Left ventricle myocardium inferior (tissue), 1 donor: ENCODE data around the gene VPS25. TPM values are rescaled to one million over a fixed set of nuclear protein-coding genes. Genes with fewer than 3 reads are reported as not detected.

ENCODE experiments used
- DNase-seq: peaks from one replicate; pipeline ENCODE4 v3.0.0-alpha.2; 2020
- H3K27ac ChIP-seq: fragments of 200-600 bp; replicated peaks from 2 replicates; pipeline ENCODE4 v1.8.0; 2021
- H3K27me3 ChIP-seq: fragments of 200-600 bp; 2 replicates; pipeline ENCODE4 v1.8.0; 2021; ENCODE audit warnings: low read depth
- H3K36me3 ChIP-seq: fragments of 200-600 bp; 2 replicates; pipeline ENCODE4 v1.8.0; 2021
- H3K4me1 ChIP-seq: fragments of 200-600 bp; 2 replicates; pipeline ENCODE4 v1.8.0; 2021
- H3K4me3 ChIP-seq: fragments of 200-600 bp; 2 replicates; pipeline ENCODE4 v1.8.0; 2021; ENCODE audit warnings: mild to moderate bottlenecking, moderate library complexity
- H3K9me3 ChIP-seq: fragments of 200-600 bp; replicated peaks from 2 replicates; pipeline ENCODE4 v1.8.0; 2021
- intact Hi-C: fragments of 100-400 bp; cut with micrococcal nuclease; formaldehyde crosslinking; loops from one replicate; pipeline ENCODE4 v1.11.0; 2022
- total RNA-seq: library from RNA; stranded (reverse); fragmentation: NEBNext Ultra II Directional; extraction: Animal tissue kit (Norgen Biotek cat#: 25700); gene quantifications from one replicate; pipeline ENCODE4 v1.2.1, GENCODE V29; 2021
- TF ChIP-seq, protein P1 (sequence below): fragments of 200-600 bp; IDR thresholded peaks from 2 replicates; pipeline ENCODE4 v1.8.0; 2021; ENCODE audit warnings: antibody characterized with exemption, mild to moderate bottlenecking, borderline replicate concordance
- donor health status: DM: no; HTN: yes; CAD: no; lungs with severe emphysema.

VPS25 gene
- total RNA-seq, 1 donor from 2014 or later = 37.5 TPM

DNA sequence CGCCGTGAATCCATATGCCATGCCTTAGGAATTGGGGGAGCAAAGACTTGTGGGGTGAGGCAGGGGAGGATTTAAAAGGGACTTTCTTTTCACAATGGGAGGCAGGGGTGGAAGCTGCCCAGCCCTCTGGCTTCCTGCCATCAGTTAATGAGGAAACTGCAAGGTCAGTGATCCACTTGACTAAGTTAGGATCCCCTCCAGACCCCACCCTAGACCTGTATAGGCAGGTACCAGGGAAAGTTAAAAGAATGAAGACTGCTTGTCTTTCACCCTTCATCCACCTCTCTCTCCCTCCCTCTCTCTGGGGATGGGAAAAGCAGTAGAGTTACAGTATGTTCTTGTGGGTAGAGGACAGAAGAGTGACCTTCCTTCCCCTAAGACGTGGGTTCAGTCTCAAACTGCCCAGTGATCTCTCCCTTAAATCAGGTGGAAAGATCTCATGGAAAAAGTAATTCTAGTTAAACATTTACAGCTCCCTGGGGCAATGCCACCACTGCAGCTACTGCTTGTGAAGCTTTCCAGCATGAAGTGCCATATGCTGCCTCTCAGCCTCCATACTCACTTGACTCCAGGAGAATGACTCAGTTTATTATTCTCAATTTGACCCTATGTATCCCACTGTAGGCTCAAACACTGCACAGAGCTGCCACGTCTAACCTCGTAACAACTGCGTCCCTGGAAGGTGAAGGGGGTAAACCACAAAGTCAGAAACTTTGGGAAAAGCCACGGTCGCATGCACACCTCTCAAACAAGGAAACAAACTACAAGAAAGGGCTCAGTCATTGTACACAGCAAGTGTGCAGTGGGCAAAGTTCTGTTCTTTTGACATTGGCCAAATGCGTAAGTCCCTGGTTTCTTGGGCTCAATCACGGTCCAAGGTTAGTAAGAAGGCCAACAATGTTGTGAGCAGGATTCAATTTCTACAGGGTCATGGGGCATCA lies 24.1 kb downstream of the VPS25 start:
- peaks cover 27% of the 10 kb centered on the region for H3K4me1 ChIP-seq
- intact Hi-C loops = no loop called here
- H3K36me3 ChIP-seq = peaks cover 11% of the 10 kb centered on the region
- TF ChIP-seq, protein P1, sequence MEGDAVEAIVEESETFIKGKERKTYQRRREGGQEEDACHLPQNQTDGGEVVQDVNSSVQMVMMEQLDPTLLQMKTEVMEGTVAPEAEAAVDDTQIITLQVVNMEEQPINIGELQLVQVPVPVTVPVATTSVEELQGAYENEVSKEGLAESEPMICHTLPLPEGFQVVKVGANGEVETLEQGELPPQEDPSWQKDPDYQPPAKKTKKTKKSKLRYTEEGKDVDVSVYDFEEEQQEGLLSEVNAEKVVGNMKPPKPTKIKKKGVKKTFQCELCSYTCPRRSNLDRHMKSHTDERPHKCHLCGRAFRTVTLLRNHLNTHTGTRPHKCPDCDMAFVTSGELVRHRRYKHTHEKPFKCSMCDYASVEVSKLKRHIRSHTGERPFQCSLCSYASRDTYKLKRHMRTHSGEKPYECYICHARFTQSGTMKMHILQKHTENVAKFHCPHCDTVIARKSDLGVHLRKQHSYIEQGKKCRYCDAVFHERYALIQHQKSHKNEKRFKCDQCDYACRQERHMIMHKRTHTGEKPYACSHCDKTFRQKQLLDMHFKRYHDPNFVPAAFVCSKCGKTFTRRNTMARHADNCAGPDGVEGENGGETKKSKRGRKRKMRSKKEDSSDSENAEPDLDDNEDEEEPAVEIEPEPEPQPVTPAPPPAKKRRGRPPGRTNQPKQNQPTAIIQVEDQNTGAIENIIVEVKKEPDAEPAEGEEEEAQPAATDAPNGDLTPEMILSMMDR = no peak
- H3K4me3 ChIP-seq = peak overlapping the region; percentile 89
- no peaks in the 10 kb centered on the region for H3K27me3 ChIP-seq
- no peak for DNase-seq
- no peak overlapping the region for H3K27ac ChIP-seq
- H3K9me3 ChIP-seq = no peaks in the 10 kb centered on the region

DNA sequence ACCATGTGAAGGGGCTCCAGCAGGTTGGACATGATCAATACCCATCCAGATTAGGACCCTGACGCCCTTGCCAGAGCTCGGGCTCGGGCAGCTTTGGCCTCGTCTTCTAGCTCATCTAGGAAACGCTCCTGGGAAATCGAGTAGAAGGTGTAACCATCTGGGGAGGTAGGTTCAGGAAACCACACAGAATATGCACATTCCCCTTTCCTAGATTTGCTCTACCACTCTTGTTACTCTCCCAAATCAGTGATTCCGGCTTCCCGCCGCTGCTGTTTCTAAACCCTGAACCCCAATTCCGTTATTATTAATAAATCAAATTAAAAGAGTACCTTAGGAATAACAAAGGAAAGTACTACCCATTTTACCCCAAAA lies 24.7 kb downstream of the VPS25 start:
- intact Hi-C loops = no loop called here
- DNase-seq = no peak
- Histone ChIP-seq H3K4me1 (peaks cover 27% of the 10 kb centered on the region), H3K27me3 (no peaks in the 10 kb centered on the region), H3K27ac (peak overlapping the region; percentile 84), H3K4me3 (peak overlapping the region; percentile 89), H3K9me3 (no peaks in the 10 kb centered on the region), H3K36me3 (peaks cover 11% of the 10 kb centered on the region)
- TF ChIP-seq, protein P1 = no peak

- Histone ChIP-seq H3K9me3 (no peaks in the 10 kb centered on the region), H3K4me1 (peaks cover 27% of the 10 kb centered on the region), H3K27me3 (no peaks in the 10 kb centered on the region), H3K36me3 (peaks cover 11% of the 10 kb centered on the region), H3K27ac (peak within 1 kb of the TSS; percentile 84), H3K4me3 (peak within 1 kb of the TSS; percentile 89)
- peak; percentile 88 for DNase-seq
- TF ChIP-seq, protein P1 = peak; percentile 8
- intact Hi-C loops = no loop called here
Measured at GRCh38 chr17:42798383-42799380, 25.4 kb downstream of the VPS25 start, which contains the start of the genes CNTD1 and COA3. CNTD1 (plus strand) TSS chr17:42798861; CDS start chr17:42799068, 207 bp downstream. COA3 (minus strand) TSS chr17:42798704; CDS start chr17:42798681, 23 bp downstream.

- Histone ChIP-seq H3K36me3 (no peaks in the 10 kb centered on the region), H3K4me3 (no peak overlapping the region), H3K4me1 (peaks cover 9% of the 10 kb centered on the region), H3K9me3 (no peaks in the 10 kb centered on the region), H3K27me3 (no peaks in the 10 kb centered on the region), H3K27ac (no peak overlapping the region)
- TF ChIP-seq, protein P1 = no peak
- intact Hi-C loops = no loop called here
- DNase-seq = no peak
Measured at GRCh38 chr17:42803074-42803883, 30.0 kb downstream of the VPS25 start.
